Ecto neural progenitor cell (in vitro differentiated cells): Measurements from ENCODE around the gene PRR23E.

Experiments used
- DNase-seq: peaks from one replicate; pipeline ENCODE4 v3.0.0-alpha.2; 2018; ENCODE audit warnings: low spot score

PRR23E gene

GRCh38 chr3:127185268-127185667 lies 7.7 kb upstream of the PRR23E start:
- no peak for DNase-seq

GRCh38 chr3:127185962-127186674 lies 6.8 kb upstream of the PRR23E start:
- no peak for DNase-seq

- DNase-seq: no peak
These were observed 5.6 kb upstream of the PRR23E start for GRCh38 chr3:127187316-127187715.

- no peak for DNase-seq
These were observed 410 bp downstream of the PRR23E start for GRCh38 chr3:127193341-127193740.

GRCh38 chr3:127193775-127194174 lies 844 bp downstream of the PRR23E start:
- DNase-seq: no peak

- no peak for DNase-seq
These were observed 1.8 kb downstream of the PRR23E start for GRCh38 chr3:127194601-127195187.

GRCh38 chr3:127195417-127195816 lies 2.5 kb downstream of the PRR23E start:
- DNase-seq: no peak

GRCh38 chr3:127196002-127196401 lies 3.1 kb downstream of the PRR23E start:
- no peak for DNase-seq

GRCh38 chr3:127196466-127197299 lies 3.8 kb downstream of the PRR23E start:
- DNase-seq: no peak

- no peak for DNase-seq
These were observed 4.6 kb downstream of the PRR23E start for GRCh38 chr3:127197300-127198189.

- DNase-seq: no peak
These were observed 7.3 kb downstream of the PRR23E start for GRCh38 chr3:127200086-127200691.

- no peak for DNase-seq
These were observed 10.1 kb downstream of the PRR23E start for GRCh38 chr3:127203024-127203423.

- peak; percentile 36 for DNase-seq
These were observed 12.1 kb downstream of the PRR23E start for GRCh38 chr3:127204841-127205582.

GRCh38 chr3:127206154-127206553 lies 13.2 kb downstream of the PRR23E start:
- DNase-seq: no peak

GRCh38 chr3:127206611-127207516 lies 13.9 kb downstream of the PRR23E start:
- peak; percentile 30 for DNase-seq

- peak; percentile 22 for DNase-seq
These were observed 15.0 kb downstream of the PRR23E start for GRCh38 chr3:127207727-127208482.

GRCh38 chr3:127208483-127209100 lies 15.7 kb downstream of the PRR23E start:
- DNase-seq: peak; percentile 39

- DNase-seq: peak; percentile 50
These were observed 16.4 kb downstream of the PRR23E start for GRCh38 chr3:127209155-127209839.
